GM18502 (cell line): ENCODE results near the gene ALX4.

Experiments used
- ATAC-seq: cut with Tn5 transposase; IDR thresholded peaks from one replicate; pipeline ENCODE4 v1.9.1; 2021; ENCODE audit warnings: mild to moderate bottlenecking; ENCODE audit not compliant: unreplicated experiment, poor library complexity

The ALX4 gene

GRCh38 chr11:44319170-44319551 lies 9.2 kb upstream of the ALX4 start:
- ATAC-seq = no peak

GRCh38 chr11:44318369-44318768 lies 8.4 kb upstream of the ALX4 start:
- ATAC-seq = no peak

- ATAC-seq = no peak
Measured at GRCh38 chr11:44316659-44317240, 6.8 kb upstream of the ALX4 start.

- no peak for ATAC-seq
Measured at GRCh38 chr11:44315947-44316658, 6.2 kb upstream of the ALX4 start.

GRCh38 chr11:44314733-44315132 lies 4.8 kb upstream of the ALX4 start:
- ATAC-seq = no peak

GRCh38 chr11:44313761-44314489 lies 4.0 kb upstream of the ALX4 start:
- ATAC-seq = no peak

GRCh38 chr11:44312876-44313275 lies 2.9 kb upstream of the ALX4 start:
- no peak for ATAC-seq

- no peak for ATAC-seq
Measured at GRCh38 chr11:44311339-44312261, 1.7 kb upstream of the ALX4 start.

GRCh38 chr11:44310463-44311272 lies 729 bp upstream of the ALX4 start:
- ATAC-seq = no peak

- ATAC-seq = no peak
Measured at GRCh38 chr11:44310206-44310462, 195 bp upstream of the ALX4 start.

GRCh38 chr11:44308923-44309477 lies 939 bp downstream of the ALX4 start:
- ATAC-seq = no peak

- no peak for ATAC-seq
Measured at GRCh38 chr11:44308256-44308922, 1.6 kb downstream of the ALX4 start.

- ATAC-seq = no peak
Measured at GRCh38 chr11:44307340-44308099, 2.4 kb downstream of the ALX4 start.

GRCh38 chr11:44306918-44307244 lies 3.1 kb downstream of the ALX4 start:
- ATAC-seq = no peak

GRCh38 chr11:44306052-44306917 lies 3.7 kb downstream of the ALX4 start:
- ATAC-seq = no peak

GRCh38 chr11:44305470-44306051 lies 4.4 kb downstream of the ALX4 start:
- ATAC-seq = no peak

GRCh38 chr11:44305026-44305469 lies 4.9 kb downstream of the ALX4 start:
- ATAC-seq = no peak
